K562 (cell line): Measurements from ENCODE around the gene DIRAS1. TPM values are rescaled to one million over a fixed set of nuclear protein-coding genes. Genes with fewer than 3 reads are reported as not detected.

Experiments used
- ATAC-seq: fragments of 200-7000 bp; cut with Tn5 transposase; 3 replicates; pipeline ENCODE4 v1.9.1; 2020; ENCODE audit warnings: moderate library complexity
- BruUV-seq: library from RNA; stranded (reverse); fragments of 400-500 nt; replicated peaks from 2 replicates; lab custom pipeline; 2021; lab: Mats Ljungman, UMichigan
- CTCF ChIA-PET: fragments of 300-600 bp; formaldehyde crosslinking; extraction: SDS; loops from one replicate; lab custom pipeline; 2021; ENCODE audit warnings: low intra/inter-chr PET ratio; lab: Yijun Ruan, JAX
- POLR2A ChIA-PET: fragments of 300-600, 350-650 bp; sonication (Branson Sonifier 250); formaldehyde crosslinking; extraction: SDS; loops from one replicate; lab custom pipeline; 2021; ENCODE audit warnings: antibody characterized with exemption, inconsistent platforms; lab: Yijun Ruan, JAX
- DNase-seq, 4 experiments: peaks; one replicate each; pipeline versions ENCODE4 v3.0.0 to v3.0.0-alpha.2; 2011 to 2018; ENCODE audit warnings: low spot score in 3 of 4, mixed read lengths in 3 of 4; ENCODE audit errors: extremely low read depth in 1 of 4
- FAIRE-seq: peaks from 2 replicates; lab custom pipeline; 2011; peaks lifted over from hg19 to GRCh38; lab: Jason Lieb, UNC
- H2AFZ ChIP-seq: 2 replicates; pipeline ENCODE4 v1.6.0; 2011; ENCODE audit warnings: low read depth, low read length, control low read depth, inconsistent platforms
- H3K27ac ChIP-seq: fragments of 200-600 bp; 3 replicates; pipeline ENCODE4 v1.8.0; 2011; ENCODE audit warnings: low read depth, mild to moderate bottlenecking, control low read depth, inconsistent platforms, low read length, moderate library complexity, mixed read lengths; ENCODE audit errors: extremely low read depth
- H3K27me3 ChIP-seq, 2 experiments: fragments of 300-600 bp in 1 of 2; 2 replicates in 1 of 2; 3 replicates in 1 of 2; pipeline versions ENCODE4 v1.6.0 to v1.8.0; 2011; ENCODE audit warnings: inconsistent platforms in 2 of 2, low read length in 2 of 2, mild to moderate bottlenecking in 1 of 2, mixed read lengths in 1 of 2, moderate library complexity in 1 of 2; ENCODE audit not compliant: control insufficient read depth in 2 of 2, insufficient read depth in 2 of 2
- H3K36me3 ChIP-seq: fragments of 300-600 bp; 3 replicates; pipeline ENCODE4 v1.8.0; 2011; ENCODE audit warnings: mild to moderate bottlenecking, low read length, inconsistent platforms; ENCODE audit not compliant: control insufficient read depth, insufficient read depth
- H3K4me1 ChIP-seq, 2 experiments: fragments of 200-600 bp in 1 of 2; replicated peaks in 1 of 2; 2 replicates in 1 of 2; 3 replicates in 1 of 2; pipeline versions ENCODE4 v1.5.1 to v1.8.0; 2011; ENCODE audit warnings: inconsistent platforms in 2 of 2, low read length in 2 of 2, mild to moderate bottlenecking in 1 of 2, mixed read lengths in 1 of 2, moderate library complexity in 1 of 2; ENCODE audit not compliant: control insufficient read depth in 2 of 2, insufficient read depth in 2 of 2
- H3K4me2 ChIP-seq: 2 replicates; pipeline ENCODE4 v1.6.1; 2011; ENCODE audit warnings: low read length, control low read depth, inconsistent platforms, mixed read lengths; ENCODE audit not compliant: insufficient read depth
- H3K4me3 ChIP-seq: fragments of 200-600 bp; sonication (generic), shearing (Covaris generic); 2 replicates; pipeline ENCODE4 v1.5.1; 2016; ENCODE audit warnings: control low read depth, inconsistent platforms
- H3K79me2 ChIP-seq: fragments of 200-600 bp; 3 replicates; pipeline ENCODE4 v1.8.0; 2011; ENCODE audit warnings: low read length, inconsistent platforms; ENCODE audit not compliant: control insufficient read depth, insufficient read depth
- H3K9ac ChIP-seq, 2 experiments: 2 replicates each; pipeline versions ENCODE4 v1.6.0 to v1.6.1; 2011; ENCODE audit warnings: low read depth in 2 of 2, low read length in 2 of 2, control low read depth in 1 of 2, inconsistent platforms in 1 of 2, mild to moderate bottlenecking in 1 of 2, mixed read lengths in 1 of 2; ENCODE audit not compliant: insufficient read depth in 1 of 2
- H3K9me1 ChIP-seq: one replicate; pipeline ENCODE4 v1.6.0; 2011; ENCODE audit warnings: inconsistent platforms, mild to moderate bottlenecking, low read length, moderate library complexity; ENCODE audit not compliant: control insufficient read depth, insufficient read depth
- H3K9me3 ChIP-seq: replicated peaks from 2 replicates; pipeline ENCODE4 v1.5.1; 2011; ENCODE audit warnings: low read depth, low read length, inconsistent platforms; ENCODE audit not compliant: control insufficient read depth, insufficient read depth
- H4K20me1 ChIP-seq: replicated peaks from 2 replicates; pipeline ENCODE4 v1.6.1; 2011; ENCODE audit warnings: low read length, inconsistent platforms, mixed read lengths; ENCODE audit not compliant: control insufficient read depth, insufficient read depth
- CHCHD3 ChIP-seq: fragments of 250-450 bp; sonication (Bioruptor Pico); IDR thresholded peaks from 2 replicates; pipeline ENCODE4 v2.1.2; 2022; ENCODE audit warnings: mild to moderate bottlenecking
- HEY1 ChIP-seq: fragments of 250-450 bp; sonication (Bioruptor Pico); IDR thresholded peaks from 2 replicates; pipeline ENCODE4 v1.5.0; 2020; ENCODE audit warnings: mild to moderate bottlenecking, moderate library complexity, borderline replicate concordance
- PRDM10 ChIP-seq: fragments of 450-650 bp; IDR thresholded peaks from 2 replicates; pipeline ENCODE4 v1.6.1; 2018; ENCODE audit not compliant: partially characterized antibody
- WGBS: fragments of 100-300 bp; shearing (Covaris generic); methylation state at CpG from one replicate; pipeline ENCODE4 v1.1.6; 2016; ENCODE audit warnings: low coverage, mixed read lengths; ENCODE audit not compliant: insufficient coverage; ENCODE audit errors: missing lambda C conversion rate; 5-methylcytosine and 5-hydroxymethylcytosine counted together
- in situ Hi-C: fragments of 300-500 bp; cut with MboI; formaldehyde crosslinking; loops from 4 replicates; pipeline ENCODE4 v1.15.0; 2018; ENCODE audit warnings: inconsistent platforms, mixed read lengths
- intact Hi-C: fragments of 100-400 bp; cut with micrococcal nuclease; formaldehyde crosslinking; loops from 2 replicates; pipeline ENCODE4 v1.14.2; 2022
- polyA plus RNA-seq, 8 experiments: library from polyadenylated mRNA; depleted of rRNA in 4 of 8; stranded (reverse) in 5 of 8; unstranded in 3 of 8; fragments of >200 nt; fragmentation: Nextera tagmentation in 2 of 8; fragmentation: Illumina TruSeq in 1 of 8; extraction: Ambion mirVana in 2 of 8; extraction: Trizol in 1 of 8; gene quantifications; 2 replicates each; pipeline versions ENCODE4 v1.2.1 to v1.2.3, GENCODE V29; 2011 to 2014; ENCODE audit warnings: inconsistent platforms in 1 of 8, missing spikeins in 1 of 8
- total RNA-seq, 7 experiments: library from RNA; depleted of rRNA in 6 of 7; stranded (reverse); fragments of >200 nt in 6 of 7; fragmentation: Illumina TruSeq in 2 of 7; extraction: Trizol in 2 of 7; gene quantifications; 2 replicates each; pipeline versions ENCODE4 v1.2.1 to v1.2.3, GENCODE V29; 2011 to 2021; ENCODE audit warnings: low replicate concordance in 1 of 7
- TF ChIP-seq, protein P1 (sequence below): IDR thresholded peaks from 3 replicates; pipeline ENCODE4 v1.6.1; 2011; ENCODE audit warnings: borderline replicate concordance, mild to moderate bottlenecking; ENCODE audit not compliant: insufficient read length, insufficient read depth

DIRAS1 gene
- total and polyA plus RNA-seq, 9 of the 15 experiments (the other 6 are each of a cell fraction or from before 2014, with no cell fraction given), result 0.11 to 12.0 (median 2.9) TPM

GRCh38 chr19:2690856-2691255, 30.3 kb downstream of the DIRAS1 start:
- no TSS peak for BruUV-seq
- POLR2A ChIA-PET, result no interaction called here
- Histone ChIP-seq H3K4me3 (no peak overlapping the region), H2AFZ (no peak overlapping the region), H3K9me3 (no peaks in the 10 kb centered on the region), H3K27me3 (peaks cover 13 to 66% of the 10 kb centered on the region in 2 experiments), H3K4me2 (no peak overlapping the region), H3K79me2 (no peaks in the 10 kb centered on the region), H4K20me1 (no peaks in the 10 kb centered on the region), H3K9me1 (no peaks in the 10 kb centered on the region), H3K36me3 (no peaks in the 10 kb centered on the region), H3K9ac (no peak overlapping the region), H3K4me1 (peaks cover 0 to 1% of the 10 kb centered on the region in 2 experiments; a peak in 1 of 5 replicates), H3K27ac (no peak overlapping the region)
- CTCF ChIA-PET, result no interaction called here
- peak; percentile 22 for TF ChIP-seq PRDM10
- no peak for TF ChIP-seq CHCHD3 (CRISPR knock-in tag)
- TF ChIP-seq, protein P1, sequence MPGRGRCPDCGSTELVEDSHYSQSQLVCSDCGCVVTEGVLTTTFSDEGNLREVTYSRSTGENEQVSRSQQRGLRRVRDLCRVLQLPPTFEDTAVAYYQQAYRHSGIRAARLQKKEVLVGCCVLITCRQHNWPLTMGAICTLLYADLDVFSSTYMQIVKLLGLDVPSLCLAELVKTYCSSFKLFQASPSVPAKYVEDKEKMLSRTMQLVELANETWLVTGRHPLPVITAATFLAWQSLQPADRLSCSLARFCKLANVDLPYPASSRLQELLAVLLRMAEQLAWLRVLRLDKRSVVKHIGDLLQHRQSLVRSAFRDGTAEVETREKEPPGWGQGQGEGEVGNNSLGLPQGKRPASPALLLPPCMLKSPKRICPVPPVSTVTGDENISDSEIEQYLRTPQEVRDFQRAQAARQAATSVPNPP, result no peak
- no peak for TF ChIP-seq HEY1
- DNase-seq, result no peak
- WGBS, result 43% methylated on average over 11 of the region's 11 CpGs
- in situ Hi-C loops, result no loop called here
- FAIRE-seq, result no peak
- intact Hi-C loops, result no loop called here
- ATAC-seq, result no peak
